Kasumi-1 (cell line): ENCODE data around the gene SDHA.
A peak's percentile ranks its signal among the peaks of the same experiment; 100 is the strongest.
"Not testable (repeated sequence)": the region's sequence is repeated elsewhere in the genome, so short reads cannot be mapped to it uniquely, and the experiment has no call there.

ENCODE experiments used
- DNase-seq, 2 experiments: peaks; one replicate each; lab custom pipeline; 2025; lab: John Stamatoyannopoulos, UW

The SDHA gene

DNA sequence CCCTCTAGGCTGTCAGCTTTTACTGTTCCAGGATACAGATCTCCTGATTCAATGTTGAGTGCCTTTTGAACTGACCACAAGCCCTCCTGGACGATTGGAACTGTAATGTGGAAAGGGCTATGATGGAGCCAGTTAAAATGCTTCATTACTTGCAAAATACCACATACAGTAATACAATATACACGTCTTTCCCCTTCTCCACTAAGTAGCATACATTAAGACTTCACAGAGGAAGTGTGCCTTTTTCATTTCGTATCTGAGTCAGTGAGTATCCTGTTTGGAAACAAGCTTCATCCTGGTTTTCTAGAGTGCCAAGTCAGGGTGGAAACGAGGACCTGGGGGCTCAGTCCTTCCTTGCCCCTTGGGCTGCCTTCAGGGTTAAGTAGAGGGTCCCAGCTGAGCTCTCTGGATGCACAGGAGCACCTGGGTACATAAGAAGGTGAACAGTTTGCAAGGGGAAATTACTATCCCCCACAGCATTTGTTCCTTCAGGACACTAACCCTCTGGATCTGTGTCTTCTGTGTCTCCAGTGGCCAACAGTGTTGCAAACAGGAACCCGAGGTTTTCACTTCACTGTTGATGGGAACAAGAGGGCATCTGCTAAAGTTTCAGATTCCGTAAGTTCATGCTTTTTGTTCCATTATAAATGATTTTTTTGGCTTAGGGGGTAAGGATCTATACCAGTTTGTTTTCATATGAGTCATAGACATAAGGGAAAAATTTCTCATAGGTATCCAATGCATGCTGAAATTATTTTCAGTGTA lies 5.0 kb downstream of the SDHA start:
- peak; percentile 9 to 24 for DNase-seq

DNA sequence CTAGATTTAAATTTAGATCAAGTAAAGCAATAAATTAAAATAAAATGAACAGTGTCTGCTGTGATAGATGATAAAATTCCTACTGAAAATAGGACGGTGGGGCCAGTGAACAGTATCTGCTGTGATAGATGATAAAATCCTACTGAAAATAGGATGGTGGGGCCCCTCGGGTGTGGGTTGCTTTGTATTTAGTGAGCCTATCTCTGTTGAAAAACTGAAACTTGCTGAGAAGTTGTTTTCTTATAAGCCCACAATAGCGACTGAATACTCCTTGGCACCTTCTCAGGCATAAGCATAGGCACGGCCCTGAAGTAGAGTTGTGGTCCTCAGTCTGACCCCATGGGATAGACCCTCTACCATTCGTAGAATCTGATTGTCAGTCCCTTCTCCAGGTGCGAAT lies 5.7 kb downstream of the SDHA start:
- DNase-seq = no peak

DNA sequence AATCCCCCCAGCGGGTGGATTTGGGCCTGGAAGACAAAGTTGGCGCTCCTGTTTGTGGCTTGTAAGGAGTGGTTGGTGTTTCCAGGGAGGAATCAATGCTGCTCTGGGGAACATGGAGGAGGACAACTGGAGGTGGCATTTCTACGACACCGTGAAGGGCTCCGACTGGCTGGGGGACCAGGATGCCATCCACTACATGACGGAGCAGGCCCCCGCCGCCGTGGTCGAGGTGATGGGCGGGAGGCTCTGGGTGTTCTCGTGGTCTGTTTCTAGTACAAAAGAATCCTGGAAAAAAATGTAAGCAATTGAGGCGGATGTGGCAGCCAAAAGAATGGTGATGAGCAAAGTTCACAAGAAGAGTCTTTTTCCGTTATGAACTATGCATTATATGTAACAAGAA lies 7.2 kb downstream of the SDHA start:
- DNase-seq = no peak

DNA sequence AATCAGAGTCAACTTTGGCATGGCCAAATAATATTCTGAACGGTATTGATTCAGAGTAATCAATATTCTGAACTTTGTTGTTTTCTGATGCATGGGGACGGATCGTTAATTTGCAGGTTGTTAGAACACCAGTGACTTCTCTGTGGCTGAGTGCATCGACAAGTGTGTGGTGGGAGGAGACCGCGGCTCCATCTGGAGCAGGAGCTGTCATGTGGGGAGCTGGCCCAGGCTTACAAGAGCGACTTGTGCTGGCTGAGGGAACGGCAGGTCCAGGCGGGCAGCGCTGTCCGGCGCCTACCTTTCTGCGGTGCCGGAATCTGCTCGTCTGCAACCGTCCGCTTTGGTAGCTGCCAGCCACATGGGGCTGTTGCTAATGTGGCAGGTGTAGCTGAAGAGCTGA lies 9.3 kb downstream of the SDHA start:
- not testable (repeated sequence) for DNase-seq

DNA sequence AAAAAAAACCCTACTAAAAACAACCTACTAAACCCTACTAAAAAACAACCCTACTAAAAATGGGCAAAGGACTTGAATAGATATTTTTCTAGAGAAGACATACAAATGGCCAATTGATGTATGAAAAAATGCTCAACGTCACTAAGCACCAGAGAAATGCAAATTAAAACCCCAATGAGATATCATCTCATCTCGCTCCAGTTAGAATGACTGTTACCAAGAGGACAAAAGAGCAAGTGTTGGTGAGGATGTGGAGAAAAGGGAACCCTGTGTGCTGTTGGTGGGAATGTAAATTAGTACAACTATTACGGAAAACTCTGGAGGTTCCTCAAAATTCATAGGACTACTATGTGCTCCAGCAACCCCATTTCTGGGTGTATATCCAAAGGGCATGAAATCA lies 10.8 kb downstream of the SDHA start:
- DNase-seq = no peak

DNA sequence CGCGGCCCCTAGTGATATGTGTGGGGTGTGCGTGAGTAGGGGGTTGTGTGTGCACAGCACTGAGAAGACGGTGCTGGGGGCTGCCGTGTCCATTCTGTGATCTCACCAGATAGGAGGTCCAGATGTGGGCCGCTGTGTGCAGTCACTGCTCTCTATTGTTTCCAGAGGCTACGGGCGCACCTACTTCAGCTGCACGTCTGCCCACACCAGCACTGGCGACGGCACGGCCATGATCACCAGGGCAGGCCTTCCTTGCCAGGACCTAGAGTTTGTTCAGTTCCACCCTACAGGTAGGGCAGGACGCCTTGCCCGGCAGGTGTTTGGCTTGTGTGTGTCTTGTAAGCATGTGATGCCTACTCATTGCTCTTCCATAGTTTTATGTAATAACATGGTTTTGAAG lies 12.6 kb downstream of the SDHA start:
- DNase-seq = no peak

DNA sequence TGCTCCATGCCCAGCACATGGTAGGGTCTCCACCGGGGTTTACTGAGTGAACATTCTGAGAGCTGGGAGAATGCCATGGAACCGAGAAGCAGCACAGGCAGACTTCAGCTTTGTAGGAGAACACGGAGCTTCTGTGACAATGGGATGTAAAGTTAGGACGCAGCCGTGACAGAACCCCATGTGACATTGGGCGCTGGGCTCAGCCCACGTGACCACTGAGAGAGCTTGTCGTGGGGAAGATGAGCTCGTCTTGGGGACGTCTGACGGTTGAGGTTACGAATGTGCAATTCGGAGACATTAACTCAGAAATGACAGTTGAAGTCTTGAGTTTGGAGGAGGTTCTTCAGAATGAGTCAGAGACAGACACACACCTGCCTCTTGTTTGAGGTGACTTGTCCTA lies 13.5 kb downstream of the SDHA start:
- DNase-seq = no peak

GRCh38 chr5:233426-233825 lies 15.3 kb downstream of the SDHA start:
- not testable (repeated sequence) for DNase-seq

DNA sequence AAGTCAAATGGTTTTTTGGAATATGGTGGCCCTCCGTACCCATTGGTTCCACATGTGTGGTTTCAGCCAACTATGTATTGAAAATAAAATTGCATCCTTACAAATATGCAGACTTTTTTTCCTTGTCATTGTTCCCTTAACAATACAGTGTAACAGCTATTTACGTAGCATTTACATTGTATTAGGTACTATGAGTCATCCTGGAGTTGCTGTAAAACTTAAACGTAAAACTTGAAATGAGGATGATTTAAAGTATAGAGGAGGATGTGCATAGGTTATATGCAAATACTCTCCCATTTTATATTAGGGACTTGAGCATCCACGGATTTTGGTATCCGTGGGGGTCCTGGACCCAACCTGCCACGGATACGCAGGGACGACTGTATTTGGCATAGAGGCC lies 16.3 kb downstream of the SDHA start:
- no peak for DNase-seq

DNA sequence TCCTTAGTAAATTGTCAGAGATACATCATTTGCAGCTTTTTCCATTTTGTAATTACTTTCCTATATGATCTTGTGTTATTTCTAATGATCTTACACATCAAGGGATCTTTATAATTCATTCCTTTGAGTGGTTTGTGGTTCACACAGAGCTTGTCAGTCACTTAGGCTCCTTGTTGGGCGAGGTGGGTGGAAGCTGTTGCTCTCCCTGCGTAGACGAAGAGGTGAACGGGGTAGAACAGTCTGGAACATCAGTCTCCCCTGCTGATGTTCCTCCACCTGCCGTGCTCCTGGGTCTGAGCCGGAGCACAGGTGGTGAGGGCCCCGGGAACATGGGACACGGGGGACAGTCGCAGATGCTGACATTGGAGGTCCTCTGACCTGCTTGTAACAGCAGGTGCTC lies 17.4 kb downstream of the SDHA start:
- DNase-seq = not testable (repeated sequence)

DNA sequence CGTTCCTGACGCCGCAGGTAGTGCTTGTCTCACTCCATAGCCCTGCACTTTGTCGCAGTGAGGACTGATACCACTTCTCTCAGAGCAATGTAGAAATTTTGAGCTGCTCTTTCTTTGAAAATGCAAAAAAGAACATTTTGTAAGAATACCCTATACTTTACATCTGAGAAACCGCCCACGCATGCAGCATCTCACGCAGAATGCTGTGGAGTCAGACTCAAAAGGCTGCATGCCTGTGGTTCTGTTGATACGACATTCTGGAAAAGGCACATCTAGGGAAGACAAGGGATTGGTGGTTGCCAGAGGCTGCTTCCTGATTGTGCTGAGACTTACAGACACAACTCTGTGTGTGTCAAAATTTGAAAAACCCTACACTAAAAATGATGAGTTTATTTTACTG lies 19.8 kb downstream of the SDHA start:
- not testable (repeated sequence) for DNase-seq

DNA sequence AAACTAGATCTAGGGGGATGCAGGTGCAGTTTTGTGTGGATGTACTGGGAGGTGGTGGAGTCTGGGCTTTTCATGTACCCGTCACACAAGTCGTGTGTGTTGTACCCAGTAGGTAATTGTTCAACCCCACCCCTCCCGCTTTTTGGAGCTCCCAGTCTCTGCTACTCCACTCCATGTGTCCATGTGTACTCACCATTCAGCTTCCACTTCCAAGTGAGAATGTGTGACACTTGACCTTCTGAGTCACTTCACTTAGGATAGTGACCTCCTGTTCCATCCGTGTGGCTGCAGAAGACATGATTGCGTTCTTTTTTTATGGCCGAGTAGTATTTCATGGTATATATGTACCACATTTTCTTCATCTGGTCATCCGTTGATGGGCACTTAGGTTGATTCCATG lies 22.4 kb downstream of the SDHA start:
- not testable (repeated sequence) for DNase-seq

DNA sequence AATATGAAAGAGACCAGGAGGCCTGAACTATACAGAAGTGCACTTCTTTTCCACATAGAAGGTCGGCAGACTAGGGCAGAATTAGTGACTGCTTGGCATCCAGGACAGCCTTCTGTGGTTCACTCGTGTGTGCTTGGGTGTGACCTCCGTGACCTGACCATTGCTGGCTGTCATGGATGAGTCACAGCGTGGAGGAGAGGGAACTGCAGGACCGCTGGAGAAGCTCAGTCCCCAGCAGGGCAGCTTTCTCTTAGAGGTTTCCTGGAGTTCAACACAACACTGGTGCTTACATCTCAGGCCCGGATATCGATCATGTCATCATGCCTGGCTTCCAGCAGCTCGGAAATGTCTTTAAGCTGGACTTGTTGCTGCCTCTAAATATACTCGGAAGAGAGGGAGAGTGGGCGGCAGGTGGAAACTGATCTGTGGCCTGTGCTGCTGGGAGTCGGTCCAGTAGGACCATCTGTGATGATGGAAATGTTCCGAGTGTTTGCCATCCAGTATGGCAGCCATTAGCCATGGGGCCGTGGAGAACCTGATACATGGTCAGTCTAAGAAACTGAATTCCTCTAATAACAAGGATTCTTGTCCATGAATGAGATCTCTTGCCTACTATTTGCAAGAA lies 23.0 kb downstream of the SDHA start:
- DNase-seq = not testable (repeated sequence)

DNA sequence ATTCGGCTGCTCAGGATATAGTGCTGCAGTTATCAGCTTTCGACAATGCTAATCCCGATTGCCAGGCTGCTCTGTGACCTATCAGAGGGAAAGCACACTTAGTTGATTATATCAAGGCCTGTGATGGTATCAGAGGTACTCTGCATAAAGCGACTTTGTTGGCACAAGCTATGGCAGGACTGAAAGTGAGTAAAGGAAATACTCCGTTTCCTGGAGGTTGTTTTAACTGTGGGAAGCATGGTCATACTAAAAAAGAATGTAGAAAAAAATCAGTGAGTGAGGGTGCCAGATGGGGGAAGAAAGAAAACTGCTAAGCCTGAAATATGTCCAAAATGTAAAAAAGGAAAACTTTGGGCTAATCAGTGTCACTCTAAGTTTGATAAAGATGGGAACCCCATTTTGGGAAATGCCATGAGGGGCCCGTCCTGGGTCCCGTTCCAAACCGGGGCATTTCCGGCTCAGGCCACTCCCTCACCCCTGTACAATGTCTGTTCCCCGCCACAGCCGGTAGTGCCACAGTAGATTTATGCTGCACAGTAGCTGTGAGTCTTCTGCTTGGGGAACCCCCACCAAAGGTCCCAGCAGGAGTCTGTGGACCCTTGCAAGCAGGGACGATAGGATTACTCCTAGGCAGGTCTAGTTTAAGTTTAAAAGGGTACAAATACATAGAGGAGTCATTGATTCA lies 25.7 kb downstream of the SDHA start:
- not testable (repeated sequence) for DNase-seq

- DNase-seq = not testable (repeated sequence)
Measured at GRCh38 chr5:245717-246116, 27.6 kb downstream of the SDHA start.

- not testable (repeated sequence) for DNase-seq
Measured at GRCh38 chr5:250396-250795, 32.3 kb downstream of the SDHA start.

DNA sequence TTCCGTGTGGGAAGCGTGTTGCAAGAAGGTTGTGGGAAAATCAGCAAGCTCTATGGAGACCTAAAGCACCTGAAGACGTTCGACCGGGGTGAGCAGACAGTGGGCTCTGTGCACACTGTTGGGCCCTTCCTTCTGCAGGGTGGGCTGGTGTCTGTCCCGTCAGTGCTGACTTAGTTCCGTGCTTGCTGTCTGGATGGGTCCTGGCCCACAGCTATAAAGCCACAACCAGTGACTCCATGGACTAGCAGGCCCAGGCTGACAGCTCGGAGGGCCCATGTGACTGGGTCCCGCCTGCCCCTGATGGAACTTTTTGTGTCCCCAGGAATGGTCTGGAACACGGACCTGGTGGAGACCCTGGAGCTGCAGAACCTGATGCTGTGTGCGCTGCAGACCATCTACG lies 32.9 kb downstream of the SDHA start:
- not testable (repeated sequence) for DNase-seq

DNA sequence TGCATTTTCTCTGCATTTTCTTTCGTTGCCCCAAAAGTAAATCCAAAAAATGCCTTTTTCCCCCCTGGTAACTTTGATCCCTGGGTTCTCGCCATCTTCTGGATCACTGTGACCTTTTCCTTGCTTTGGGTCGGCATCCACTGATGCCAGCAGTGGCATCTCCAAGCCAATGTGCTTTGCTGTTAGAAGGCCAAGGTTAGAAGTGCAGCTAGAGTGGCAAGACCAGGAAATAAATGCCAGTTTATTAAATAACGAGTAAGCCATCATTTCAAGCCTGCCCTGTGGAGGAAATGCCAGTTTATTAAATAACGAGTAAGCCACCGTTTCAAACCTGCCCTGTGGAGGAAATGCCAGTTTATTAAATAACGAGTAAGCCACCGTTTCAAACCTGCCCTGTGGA lies 33.4 kb downstream of the SDHA start:
- DNase-seq = not testable (repeated sequence)

DNA sequence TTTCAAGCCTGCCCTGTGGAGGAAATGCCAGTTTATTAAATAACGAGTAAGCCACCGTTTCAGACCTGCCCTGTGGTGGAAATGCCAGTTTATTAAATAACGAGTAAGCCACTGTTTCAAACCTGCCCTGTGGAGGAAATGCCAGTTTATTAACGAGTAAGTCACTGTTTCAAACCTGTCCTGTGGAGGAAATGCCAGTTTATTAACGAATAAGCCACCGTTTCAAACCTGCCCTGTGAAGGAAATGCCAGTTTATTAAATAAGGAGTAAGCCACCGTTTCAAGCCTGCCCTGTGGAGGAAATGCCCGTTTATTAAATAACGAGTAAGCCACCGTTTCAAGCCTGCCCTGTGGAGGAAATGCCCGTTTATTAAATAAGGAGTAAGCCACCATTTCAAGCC lies 33.9 kb downstream of the SDHA start:
- DNase-seq = not testable (repeated sequence)

DNA sequence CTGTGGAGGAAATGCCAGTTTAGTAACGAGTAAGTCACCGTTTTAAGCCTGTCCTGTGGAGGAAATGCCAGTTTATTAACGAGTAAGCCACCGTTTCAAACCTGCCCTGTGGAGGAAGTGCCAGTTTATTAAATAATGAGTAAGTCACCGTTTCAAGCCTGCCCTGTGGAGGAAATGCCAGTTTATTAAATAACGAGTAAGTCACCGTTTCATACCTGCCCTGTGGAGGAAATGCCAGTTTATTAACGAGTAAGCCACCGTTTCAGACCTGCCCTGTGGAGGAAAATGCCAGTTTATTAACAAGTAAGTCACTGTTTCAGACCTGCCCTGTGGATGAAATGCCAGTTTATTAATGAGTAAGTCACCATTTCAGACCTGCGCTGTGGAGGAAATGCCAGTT lies 34.4 kb downstream of the SDHA start:
- DNase-seq = no peak

GRCh38 chr5:254322-254721 lies 36.2 kb downstream of the SDHA start:
- not testable (repeated sequence) for DNase-seq

- not testable (repeated sequence) for DNase-seq
Measured at GRCh38 chr5:255116-255515, 37.0 kb downstream of the SDHA start.

GRCh38 chr5:256347-256746 lies 38.2 kb downstream of the SDHA start:
- DNase-seq = not testable (repeated sequence)
